GM18858 (cell line): ENCODE data around the gene FOXE3.

ENCODE experiments used
- ATAC-seq: cut with Tn5 transposase; IDR thresholded peaks from one replicate; pipeline ENCODE4 v1.9.1; 2021; ENCODE audit not compliant: unreplicated experiment

Gene FOXE3

DNA sequence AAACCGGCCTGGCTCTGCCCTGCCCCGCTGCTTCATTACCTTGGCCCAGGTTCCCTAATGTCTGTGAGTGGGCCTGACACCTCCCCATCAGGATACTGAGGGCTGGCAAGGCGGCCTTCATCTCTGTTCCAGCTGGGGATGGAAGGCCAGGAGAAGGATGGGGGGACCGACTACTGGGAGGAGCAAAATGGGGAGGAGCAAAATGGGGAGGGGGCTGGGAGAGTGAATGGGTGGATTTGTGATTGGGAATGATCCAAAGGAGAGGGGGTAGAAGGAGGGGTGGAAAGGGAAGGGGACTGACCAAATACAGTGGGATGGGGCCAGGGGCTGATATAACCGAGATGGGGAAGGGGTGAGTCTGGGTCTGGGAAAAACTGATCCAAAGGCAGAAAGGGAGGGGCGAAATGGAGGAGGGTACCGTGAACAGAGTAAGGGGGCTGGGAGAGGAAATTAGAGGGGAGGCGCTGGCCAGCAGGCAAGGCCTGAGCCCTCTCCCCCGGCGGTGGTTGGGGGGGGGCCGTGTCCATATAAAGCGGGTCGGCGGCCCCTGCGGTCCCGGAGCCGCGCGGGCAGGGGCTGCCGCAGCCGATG is at the start of gene FOXE3:
Gene FOXE3 (plus strand): TSS at position 558 of the 591 bp plus-strand sequence. CDS start 31 bp downstream, at position 589.
- ATAC-seq: no peak

DNA sequence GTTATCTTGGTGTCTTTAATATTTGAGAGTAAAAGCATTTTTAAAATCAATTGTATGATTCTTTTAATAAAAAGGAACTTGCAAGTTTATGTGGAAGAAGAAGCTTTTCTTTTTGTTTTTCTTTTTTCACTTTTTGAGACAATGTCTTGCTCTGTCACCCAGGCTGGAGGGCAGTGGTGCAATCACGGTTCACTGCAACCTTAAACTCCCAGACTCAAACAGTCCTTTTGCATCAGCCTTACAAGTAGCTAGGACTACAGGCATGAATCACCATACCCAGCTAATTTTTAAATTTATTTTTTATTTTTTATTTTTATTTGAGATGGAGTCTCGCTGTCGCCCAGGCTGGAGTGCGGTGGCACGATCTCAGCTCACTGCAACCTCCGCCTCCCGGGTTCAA is 48.4 kb upstream of the FOXE3 start:
- no peak for ATAC-seq

DNA sequence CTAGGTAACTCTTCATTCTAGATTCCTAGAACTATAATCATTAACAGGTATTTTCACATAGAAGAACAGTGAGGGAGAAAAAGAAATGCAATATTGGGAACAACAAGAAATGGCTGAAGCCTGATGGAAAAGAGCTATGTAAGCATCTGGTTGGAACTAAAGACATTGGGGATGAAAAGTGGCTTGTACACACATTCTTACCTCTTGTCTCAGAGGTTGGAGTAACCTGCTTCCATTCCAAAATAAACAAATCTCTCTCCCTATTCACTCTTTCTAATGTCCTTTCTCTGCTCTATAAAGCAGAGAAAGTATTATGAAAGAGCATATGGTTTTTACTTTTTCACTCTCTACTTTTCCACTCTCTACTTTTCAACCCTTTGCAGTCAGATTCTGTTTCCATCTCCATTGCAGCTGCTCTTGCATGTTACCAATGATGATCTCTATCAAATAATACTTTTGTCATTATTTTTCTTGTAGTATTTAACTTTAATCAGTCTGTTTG is 45.0 kb upstream of the FOXE3 start:
- ATAC-seq: no peak

DNA sequence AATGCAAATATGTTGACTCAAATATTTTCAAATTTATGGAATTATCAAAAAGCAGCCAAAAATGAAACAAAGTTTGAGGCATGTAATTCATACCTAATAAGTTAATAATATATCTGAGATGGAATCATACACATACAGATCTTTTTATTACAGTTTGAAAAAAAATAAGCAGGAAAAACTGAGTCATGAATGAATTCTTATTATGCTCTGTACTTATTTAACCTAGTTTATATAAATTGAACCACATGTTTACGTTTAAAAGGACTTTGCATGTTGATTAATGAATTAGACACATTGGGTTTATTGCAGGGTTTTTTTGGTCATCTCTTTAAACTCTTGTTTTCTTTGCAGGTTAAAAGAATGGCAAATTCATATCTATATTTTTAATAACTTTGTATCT is 41.6 kb upstream of the FOXE3 start:
- ATAC-seq: no peak

DNA sequence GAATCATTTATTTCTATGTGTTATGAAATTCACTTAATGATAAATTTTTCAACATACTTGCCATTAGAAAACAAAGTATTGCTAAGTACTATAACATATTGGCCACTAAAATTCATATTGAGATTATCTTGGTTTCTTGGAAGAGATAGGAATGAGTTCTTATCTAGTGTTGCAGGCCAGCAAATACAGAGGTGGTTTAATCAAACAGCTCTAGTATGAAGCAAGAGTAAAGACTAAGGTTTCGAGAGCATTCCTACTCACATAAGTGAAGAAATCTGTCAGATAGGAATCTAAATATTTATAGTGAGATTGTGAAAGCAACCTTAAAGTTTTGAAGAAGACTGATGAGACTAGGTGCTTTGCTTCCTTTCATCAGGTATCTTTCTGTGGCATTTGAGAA is 37.9 kb upstream of the FOXE3 start:
- ATAC-seq: no peak

DNA sequence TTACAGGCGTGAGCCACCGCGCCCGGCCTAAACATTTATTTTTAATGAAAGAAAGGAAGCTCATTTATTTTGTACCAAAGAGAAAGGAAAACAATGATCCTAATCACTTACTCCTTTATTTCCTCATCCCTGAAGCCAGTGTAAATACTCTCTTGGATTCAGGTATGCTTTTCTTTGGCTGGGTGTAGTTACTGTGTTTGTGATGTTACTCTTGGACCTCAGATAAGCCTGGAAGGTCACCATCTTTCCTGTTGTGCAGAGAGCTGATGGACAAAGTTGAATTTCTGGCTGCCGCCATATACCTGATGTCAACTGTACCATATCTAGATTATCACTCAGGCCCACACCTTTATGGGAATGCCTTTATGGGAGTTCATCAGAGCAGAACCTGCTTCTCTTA is 35.4 kb upstream of the FOXE3 start:
- no peak for ATAC-seq

DNA sequence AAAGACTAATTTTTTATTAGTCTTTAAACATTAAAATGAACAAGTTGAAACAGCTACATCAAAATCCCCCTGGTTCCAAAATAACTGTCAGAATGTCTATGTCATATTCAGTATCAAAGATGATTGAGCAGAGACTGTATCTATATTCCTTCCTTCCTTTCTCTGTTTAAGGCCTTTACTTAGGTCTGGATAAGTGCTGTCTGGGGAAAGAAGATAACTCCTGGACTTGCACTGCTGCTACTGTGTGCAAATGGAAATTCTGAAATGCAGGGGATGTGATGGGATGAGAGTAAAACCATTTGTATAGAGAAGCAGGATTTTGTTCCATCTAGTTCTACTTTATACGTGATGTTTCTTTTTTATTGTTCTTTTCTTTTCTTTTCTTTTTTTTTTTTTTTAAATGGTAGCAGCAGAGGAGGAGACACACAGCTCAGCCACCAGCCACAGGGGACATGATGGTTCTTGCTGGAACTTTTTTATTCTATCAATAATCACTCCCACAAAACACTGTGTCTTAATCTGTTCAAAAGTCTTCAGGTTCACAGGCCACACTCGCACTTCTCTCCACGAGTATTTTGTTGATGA is 33.6 kb upstream of the FOXE3 start:
- ATAC-seq: no peak

DNA sequence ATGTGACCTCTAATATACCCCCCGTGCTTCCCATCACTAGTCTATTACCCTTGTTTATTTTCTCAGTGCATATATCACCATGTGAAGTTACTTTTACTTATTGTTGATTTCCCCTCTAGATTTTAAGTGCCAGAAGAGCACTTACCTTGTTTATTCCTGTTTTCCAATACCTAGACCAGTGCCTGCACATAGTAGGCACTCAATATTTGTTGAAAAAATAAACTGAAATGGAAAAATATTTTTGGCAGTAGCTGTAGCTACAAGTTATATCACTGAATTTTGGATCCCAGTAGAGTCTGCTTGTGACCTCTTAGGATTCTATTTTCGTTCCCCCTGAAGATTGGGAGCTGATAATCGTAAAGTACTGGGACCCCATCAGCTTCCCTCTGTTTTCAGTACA is 32.0 kb upstream of the FOXE3 start:
- no peak for ATAC-seq

DNA sequence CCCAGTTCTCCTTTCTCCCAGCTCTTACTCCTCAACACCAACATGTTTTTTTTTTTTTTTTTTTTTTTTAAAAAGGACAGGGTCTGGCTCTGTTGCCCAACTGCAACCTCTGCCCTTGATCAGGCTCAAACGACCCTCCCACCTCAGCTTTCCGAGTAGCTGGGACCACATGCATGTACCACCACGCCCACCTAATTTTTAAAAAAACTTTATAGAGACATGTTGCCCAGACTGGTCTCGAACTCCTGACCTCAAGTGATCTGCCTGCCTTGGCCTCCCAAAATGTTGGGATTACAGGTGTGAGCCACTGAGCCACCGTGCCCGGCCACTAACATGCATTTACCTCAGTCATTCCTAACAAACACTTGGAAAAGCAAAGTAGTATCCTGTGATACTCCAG is 31.1 kb upstream of the FOXE3 start:
- ATAC-seq: no peak

DNA sequence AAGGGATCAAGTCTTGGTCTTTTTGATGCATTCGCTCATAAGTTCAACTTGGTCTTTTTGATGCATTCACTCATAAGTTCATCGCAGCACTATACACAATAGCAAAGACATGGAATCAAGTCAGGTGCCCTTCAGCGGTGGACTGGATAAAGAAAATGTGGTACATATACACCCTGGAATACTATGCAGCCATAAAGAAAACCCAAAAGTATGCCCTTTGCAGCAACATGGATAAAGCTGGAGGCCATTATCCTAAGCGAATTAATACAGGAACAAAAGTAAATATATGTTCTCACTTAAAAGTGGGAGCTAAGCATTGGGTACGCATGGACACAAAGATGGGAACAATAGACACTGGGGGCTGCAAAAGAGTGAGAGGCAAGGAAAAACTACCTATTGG is 29.8 kb upstream of the FOXE3 start:
- no peak for ATAC-seq

DNA sequence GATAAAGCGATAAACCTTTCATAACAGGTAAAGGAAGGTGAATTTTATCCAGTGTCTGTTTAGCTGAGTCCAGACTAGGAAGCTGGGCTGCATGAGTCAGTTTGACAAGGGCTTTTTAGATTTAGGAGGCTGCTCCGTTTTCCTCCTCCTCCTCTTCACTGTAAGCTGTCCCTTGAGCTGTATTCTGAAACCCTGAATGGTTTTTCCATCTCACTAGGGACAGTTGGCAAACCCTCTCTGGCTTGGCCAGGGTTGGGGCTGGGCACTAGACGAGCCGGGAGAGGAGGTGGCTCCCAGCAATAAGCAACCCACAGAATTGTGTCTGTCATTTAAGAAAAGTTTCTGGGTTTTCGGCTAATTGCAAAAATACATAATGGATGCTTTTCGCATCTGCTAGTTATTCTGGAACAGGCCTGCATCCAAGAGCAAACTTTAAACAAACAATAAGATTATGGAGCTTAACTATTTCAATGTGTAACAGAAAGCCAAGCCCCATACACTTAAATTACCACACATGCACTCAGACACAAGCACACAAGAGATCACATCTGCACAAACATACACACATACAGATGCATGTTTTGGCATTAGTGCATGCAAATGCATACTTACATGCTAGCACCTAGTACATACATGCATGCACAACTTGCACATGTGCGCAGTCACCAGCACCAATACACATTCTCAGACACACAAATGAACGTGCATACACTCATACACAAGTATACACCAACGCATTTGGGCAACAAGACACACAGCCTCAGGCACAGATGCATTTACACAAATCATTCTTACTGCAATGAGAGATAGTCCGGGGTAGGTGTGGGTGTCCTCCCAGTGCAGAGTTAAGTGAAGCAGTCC is 27.8 kb upstream of the FOXE3 start:
- ATAC-seq: no peak

DNA sequence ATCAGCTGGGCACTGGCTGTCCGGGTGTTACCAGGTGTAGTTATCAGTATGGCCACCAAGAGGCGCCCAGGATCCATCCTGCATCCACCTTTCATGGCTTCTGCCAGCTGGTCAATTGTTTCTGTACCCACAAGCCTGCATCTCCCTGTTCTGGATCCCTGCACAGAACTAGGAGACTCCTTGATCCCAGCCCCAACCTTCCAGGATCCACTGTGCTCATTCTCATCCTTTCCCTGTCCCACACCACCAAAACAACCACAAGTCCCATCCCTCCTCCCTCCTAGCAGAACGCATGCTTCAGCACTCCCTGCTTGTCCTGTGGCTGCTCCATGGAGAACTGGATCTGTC is 27.2 kb upstream of the FOXE3 start:
- ATAC-seq: peak; percentile 55

DNA sequence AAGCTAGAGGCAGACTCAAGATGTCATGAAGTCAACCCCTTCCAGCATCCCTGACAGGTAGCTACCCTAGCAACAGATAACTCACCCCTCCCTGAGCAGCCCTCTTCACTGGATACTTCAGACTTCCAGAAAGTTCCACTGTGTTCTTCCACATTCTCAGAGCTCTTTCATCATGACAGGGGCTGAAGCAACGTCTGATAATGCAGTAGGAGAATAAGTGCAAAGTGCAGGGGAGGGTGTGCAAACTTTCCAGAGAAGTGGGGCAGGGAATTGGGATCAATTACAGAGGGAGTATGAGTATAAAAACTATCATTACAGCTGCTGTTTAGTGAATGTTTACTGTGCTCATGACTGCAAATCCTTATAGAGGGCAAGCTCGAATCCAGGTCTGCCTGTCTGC is 26.4 kb upstream of the FOXE3 start:
- no peak for ATAC-seq

DNA sequence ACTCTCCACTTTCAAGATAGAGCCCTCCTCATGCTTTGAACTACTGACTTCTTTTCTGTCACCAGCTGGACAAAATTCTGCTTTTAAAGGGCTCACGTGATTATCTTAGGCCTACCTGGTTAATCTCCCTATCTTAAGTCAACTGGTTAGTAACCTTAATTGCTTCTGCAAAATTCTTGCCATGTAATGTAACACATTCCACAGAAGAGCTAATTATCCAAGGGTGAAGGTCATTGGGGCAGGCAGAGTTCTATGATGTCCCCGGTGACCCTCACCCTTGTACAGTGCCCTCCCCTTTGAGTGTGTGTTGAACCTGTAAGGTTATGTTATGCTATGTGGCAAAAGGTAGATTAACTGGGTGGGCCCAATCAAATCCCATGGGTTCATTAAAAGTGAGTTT is 25.2 kb upstream of the FOXE3 start:
- no peak for ATAC-seq

DNA sequence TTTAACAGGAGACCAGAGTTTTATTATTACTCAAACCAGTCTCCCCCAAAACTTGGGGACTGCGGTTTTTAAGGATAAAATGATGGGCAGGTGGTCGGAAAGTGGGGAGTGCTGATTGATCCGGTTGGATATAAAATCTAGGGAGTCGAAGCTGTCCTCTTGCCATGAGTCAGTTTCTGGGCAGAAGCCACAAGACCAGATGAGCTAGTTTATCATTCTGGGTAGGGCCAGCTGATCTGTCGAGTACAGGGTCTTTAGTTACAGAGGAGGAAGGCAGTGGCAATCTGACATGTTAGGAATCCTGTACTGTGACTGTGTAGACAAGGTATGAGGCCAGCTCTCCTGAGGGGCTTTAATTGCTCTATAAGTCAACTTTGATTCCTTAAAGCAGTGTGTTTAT is 22.9 kb upstream of the FOXE3 start:
- ATAC-seq: no peak

DNA sequence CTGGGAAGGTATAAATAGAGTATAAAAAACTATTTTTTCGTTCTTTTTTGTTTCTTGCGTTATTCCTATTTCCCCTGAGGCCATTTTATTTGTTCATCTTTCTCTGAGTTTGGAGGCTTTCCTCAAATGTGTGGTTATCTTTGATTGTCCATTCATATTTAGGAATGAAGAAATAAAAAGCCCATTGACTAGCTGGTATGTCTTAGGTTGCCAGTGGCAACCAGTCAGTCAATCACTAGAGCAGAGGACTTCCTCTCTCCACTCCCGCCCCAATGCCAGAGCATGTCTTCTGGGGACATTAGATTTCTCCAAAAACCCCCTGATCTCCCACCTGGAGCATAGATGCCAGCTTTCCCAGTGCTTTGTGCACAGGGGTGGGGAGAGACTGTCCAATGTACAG is 20.7 kb upstream of the FOXE3 start:
- no peak for ATAC-seq

DNA sequence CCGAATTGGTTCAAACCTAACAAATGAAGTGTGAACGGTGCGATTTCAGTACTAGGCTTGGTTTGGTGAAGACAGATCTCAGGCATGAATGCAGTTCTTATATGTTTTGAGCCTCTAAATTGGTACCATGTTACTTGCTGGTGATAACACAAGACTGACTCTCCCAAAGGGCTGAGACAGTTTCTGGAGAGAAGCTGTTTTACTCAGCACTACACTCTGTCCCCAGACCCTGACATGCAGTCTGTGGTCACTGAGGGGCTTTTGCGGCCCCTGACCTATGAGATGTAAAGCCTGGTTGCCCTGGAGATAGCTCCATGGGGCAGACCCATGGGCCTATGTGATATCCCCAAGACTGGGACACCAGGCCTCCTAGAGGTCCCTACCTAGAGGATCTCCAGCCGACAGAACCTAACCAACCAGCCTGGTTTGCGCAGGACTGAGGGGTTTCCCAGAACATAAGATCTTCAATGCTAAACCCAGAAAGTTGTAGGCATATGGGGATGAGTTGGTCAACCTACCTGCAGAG is 19.4 kb upstream of the FOXE3 start:
- ATAC-seq: no peak

DNA sequence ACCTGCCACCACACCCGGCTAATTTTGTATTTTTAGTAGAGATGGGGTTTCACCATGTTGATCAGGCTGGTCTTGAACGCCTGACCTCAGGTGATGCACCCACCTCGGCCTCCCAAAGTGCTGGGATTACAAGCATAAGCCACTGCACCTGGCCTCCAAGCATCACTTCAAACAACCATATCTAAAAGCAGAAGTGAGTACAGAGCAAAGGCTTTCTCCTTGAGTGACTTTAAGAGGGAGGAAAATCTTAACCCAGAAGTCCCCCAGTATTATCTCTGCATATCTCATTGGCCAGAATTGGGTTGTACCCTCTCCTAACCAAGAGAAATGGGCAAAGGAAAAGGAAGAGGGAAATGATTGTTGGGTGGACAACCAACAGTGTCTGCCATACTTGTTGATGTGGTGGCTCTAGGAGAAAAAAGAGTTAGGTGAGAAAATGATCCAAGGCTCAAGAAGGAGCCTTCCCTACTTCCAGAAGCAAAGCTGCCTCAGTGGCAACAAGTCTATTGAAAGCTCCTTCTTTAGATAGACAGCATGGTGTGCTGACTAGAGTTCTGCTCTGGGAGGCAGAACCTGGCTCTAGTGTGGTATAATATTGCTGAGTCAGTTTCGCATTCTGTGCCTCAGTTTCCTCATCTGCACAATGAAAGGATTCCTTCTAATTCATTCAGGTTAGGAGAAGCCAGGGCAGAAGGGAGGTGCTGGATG is 16.8 kb upstream of the FOXE3 start:
- peak; percentile 49 for ATAC-seq

DNA sequence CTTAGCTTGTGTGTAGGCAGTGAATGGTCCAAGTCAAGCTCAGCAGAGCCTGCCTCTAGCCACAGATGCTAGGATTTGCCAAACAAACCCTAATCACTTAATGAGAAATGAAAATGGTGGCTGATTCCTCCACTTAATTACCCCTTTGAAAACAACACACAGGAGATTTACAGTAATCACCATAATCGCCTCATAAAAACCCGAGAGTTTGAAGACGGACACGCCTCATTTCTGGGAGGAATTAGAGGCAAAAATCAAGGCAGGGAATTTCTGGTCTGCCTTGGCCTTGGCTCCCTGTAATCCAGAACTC is 16.3 kb upstream of the FOXE3 start:
- ATAC-seq: no peak

DNA sequence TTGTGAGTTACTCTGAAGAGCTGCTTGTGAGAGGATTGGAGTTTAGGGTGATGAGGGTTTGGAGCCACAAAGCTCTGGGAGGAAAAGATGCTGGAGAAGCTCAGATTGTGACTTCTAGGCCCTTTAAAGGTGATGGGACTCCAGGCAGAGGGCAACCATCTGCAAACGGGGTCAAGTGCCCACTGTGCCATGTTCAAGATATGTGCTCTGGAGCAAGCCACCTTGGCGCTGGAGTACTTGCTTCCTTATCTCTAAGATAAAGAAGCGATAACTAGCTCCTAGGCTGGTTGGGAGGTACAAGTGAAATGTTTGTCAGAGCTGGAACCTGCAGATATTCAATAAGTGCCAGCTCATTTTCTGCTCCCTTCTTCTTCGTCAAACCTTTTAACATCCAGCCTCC is 14.3 kb upstream of the FOXE3 start:
- ATAC-seq: no peak

DNA sequence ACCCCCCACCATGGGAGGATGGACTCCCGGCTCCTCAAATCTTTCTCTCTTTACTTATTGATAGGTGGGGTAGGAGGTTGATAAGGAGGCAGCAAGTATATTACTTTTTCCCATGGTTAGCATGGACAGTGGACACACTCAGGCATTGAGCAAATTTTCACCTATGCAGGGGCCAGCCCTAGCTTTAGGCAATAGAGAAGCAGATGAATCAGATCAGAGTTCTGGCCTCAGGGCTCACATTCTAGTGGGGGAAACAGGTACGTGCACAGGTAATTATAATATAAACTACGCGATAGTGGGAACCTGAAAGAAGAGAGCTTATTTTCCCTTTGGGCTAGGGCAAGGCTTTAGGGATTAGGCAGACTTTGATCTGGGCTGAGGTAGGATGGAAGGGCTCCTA is 13.5 kb upstream of the FOXE3 start:
- ATAC-seq: no peak
